ENCODE measurements around the gene MMP24. TPM values are rescaled to one million over a fixed set of nuclear protein-coding genes. Genes with fewer than 3 reads are reported as not detected.

The MMP24 gene
- total and polyA plus RNA-seq, 10 donors, result 0.10 to 0.32 (median 0.18) TPM

GRCh38 chr20:35299780-35300179 is 73.3 kb downstream of the MMP24 start:
- TF ChIP-seq POLR2AphosphoS5 (IDR thresholded peaks at IDR 0.05), result no peak
- TF ChIP-seq CTCF (IDR thresholded peaks at IDR 0.05 in 8 of 11, conservative IDR thresholded peaks at IDR 0.05 in 3 of 11), result no peak
- TF ChIP-seq POLR2A (IDR thresholded peaks at IDR 0.05), result no peak
- Histone ChIP-seq H3K27me3 (replicated peaks in 1 of 7) (peaks cover 0 to 21% (median 0%) of the 10 kb centered on the region in 7 donors), H3K4me1 (peaks cover 3 to 16% (median 7%) of the 10 kb centered on the region in 6 donors), H3K9me3 (no peaks in the 10 kb centered on the region), H3K27ac (no peak overlapping the region), H3K36me3 (peaks cover 0 to 18% (median 0%) of the 10 kb centered on the region in 6 donors), H3K4me3 (no peak overlapping the region)
- intact Hi-C loops (cut with DNase I; ENCODE audit: low total_unique reads), result loop anchor here (5.0 kb wide), 1 partner anchor 148 kb away; no protein-coding TSS in a partner anchor
- peak; percentile 25 for DNase-seq
- WGBS, 5 donors, result 65 to 75% (median 70%) methylated on average over 4 of the region's 4 CpGs

DNA sequence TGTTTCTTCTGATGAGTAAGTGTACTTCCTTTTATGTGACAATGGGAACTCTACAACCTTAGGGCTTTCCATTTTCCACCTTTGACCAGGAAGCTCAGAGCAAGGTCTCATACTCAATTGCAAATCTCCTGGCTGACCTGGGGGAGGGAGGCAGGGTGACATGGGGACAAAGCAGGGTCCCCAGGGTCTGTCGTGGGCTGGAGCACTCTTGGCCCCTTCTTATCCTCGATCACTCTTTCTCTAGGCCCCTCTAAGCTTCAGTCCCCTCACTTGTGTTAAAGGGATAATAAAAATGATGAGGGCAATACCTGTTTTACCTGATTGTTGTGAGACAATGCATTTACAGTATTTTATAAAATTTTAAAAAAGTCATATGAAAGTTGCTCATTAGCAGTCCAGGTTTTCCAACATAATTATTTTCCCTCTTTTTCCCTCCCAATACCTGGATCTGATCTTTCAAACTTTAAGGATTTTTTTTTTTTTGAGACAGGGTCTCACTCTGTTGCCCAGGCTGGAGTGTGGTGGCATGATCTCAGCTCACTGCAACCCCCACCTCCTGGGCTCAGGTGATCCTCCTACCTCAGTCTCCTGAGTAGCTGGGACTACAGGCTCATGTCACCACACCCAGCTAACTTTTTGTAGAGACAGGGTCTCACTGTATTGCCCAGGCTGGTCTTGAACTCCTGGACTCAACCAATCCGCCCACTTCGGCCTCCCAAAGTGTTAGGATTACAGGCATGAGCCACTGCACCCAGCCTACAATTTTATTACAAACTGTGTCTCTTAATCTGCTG is 74.2 kb downstream of the MMP24 start:
- H3K27ac ChIP-seq, result no peak overlapping the region
- peaks cover 3 to 16% (median 7%) of the 10 kb centered on the region in 6 donors for H3K4me1 ChIP-seq
- no peaks in the 10 kb centered on the region for H3K9me3 ChIP-seq
- H3K36me3 ChIP-seq, result peaks cover 0 to 27% (median 0%) of the 10 kb centered on the region in 6 donors
- H3K27me3 ChIP-seq (replicated peaks in 1 of 7), result peaks cover 0 to 12% (median 0%) of the 10 kb centered on the region in 7 donors
- no peak overlapping the region for H3K4me3 ChIP-seq
- DNase-seq, result no peak
- intact Hi-C loops (cut with DNase I; ENCODE audit: low total_unique reads), result loop anchor here (5.0 kb wide), 1 partner anchor 147 kb away; no protein-coding TSS in a partner anchor
- 85 to 89% (median 87%) methylated on average over 4 of the region's 4 CpGs for WGBS, 5 donors
- TF ChIP-seq POLR2A (IDR thresholded peaks at IDR 0.05) (no peak), CTCF (IDR thresholded peaks at IDR 0.05 in 8 of 11, conservative IDR thresholded peaks at IDR 0.05 in 3 of 11) (no peak), POLR2AphosphoS5 (IDR thresholded peaks at IDR 0.05) (no peak)

GRCh38 chr20:35301426-35301825 is 74.9 kb downstream of the MMP24 start:
- Histone ChIP-seq H3K27ac (no peak overlapping the region), H3K27me3 (replicated peaks in 1 of 7) (peaks cover 0 to 8% (median 0%) of the 10 kb centered on the region in 7 donors), H3K4me3 (no peak overlapping the region), H3K4me1 (peaks cover 0 to 10% (median 7%) of the 10 kb centered on the region in 6 donors), H3K9me3 (no peaks in the 10 kb centered on the region), H3K36me3 (peaks cover 0 to 35% (median 3%) of the 10 kb centered on the region in 6 donors)
- no peak for DNase-seq
- intact Hi-C loops (cut with DNase I; ENCODE audit: low total_unique reads), result loop anchor here (5.0 kb wide), 1 partner anchor 146 kb away; no protein-coding TSS in a partner anchor
- 86 to 95% (median 92%) methylated on average over 2 of the region's 2 CpGs for WGBS, 5 donors
- TF ChIP-seq POLR2AphosphoS5 (IDR thresholded peaks at IDR 0.05) (no peak), POLR2A (IDR thresholded peaks at IDR 0.05) (no peak), CTCF (IDR thresholded peaks at IDR 0.05 in 8 of 11, conservative IDR thresholded peaks at IDR 0.05 in 3 of 11) (no peak)

Data from spleen (tissue), 11 donors.